Measurements from ENCODE around the gene PLPP3.

DNA sequence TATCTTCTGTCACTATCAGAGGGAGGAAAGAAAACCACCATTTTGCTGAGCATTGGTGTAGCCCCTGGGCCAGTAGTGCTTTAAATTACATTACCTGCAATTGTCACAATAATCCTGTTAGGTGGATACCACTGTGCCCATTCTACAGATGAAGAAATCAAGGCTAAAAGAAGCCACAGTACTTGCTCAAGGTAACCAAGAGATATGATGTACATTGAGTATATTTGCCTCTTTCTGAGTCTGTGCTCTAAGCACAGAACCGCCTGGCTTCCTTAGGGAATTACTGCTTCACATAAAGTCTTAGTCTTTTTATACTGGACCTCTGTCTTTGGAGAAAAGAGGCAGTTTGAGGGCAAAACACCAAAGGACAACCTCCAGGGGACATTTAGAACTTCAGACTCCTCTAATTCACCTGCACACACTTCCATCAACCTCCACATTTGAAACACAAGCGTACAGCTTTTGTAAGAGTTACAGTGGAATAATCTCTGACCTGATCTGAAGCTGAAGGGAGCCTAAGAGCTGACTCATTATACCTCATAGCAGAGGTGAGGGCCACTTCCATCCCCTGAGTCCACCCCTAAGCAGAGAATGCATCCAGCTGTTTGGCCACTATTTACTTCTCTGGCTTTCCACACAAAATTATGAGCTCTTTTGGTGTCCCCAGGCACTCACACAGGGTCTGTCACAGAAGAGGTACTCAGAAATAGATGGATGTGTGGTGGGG, 61.8 kb downstream of the PLPP3 start:
- TF ChIP-seq, protein P1, sequence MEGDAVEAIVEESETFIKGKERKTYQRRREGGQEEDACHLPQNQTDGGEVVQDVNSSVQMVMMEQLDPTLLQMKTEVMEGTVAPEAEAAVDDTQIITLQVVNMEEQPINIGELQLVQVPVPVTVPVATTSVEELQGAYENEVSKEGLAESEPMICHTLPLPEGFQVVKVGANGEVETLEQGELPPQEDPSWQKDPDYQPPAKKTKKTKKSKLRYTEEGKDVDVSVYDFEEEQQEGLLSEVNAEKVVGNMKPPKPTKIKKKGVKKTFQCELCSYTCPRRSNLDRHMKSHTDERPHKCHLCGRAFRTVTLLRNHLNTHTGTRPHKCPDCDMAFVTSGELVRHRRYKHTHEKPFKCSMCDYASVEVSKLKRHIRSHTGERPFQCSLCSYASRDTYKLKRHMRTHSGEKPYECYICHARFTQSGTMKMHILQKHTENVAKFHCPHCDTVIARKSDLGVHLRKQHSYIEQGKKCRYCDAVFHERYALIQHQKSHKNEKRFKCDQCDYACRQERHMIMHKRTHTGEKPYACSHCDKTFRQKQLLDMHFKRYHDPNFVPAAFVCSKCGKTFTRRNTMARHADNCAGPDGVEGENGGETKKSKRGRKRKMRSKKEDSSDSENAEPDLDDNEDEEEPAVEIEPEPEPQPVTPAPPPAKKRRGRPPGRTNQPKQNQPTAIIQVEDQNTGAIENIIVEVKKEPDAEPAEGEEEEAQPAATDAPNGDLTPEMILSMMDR (IDR thresholded peaks at IDR 0.05; ENCODE audit: low read length) = no peak
- TF ChIP-seq EZH2 (IDR thresholded peaks at IDR 0.05; ENCODE audit: borderline replicate concordance, low read length) = no peak
